TTC549 (cell line): ENCODE results near the gene DOCK1.

ENCODE experiments used
- FAIRE-seq: peaks from 2 replicates; lab custom pipeline; 2012; peaks lifted over from hg19 to GRCh38; lab: Jason Lieb, UNC

Gene DOCK1

DNA sequence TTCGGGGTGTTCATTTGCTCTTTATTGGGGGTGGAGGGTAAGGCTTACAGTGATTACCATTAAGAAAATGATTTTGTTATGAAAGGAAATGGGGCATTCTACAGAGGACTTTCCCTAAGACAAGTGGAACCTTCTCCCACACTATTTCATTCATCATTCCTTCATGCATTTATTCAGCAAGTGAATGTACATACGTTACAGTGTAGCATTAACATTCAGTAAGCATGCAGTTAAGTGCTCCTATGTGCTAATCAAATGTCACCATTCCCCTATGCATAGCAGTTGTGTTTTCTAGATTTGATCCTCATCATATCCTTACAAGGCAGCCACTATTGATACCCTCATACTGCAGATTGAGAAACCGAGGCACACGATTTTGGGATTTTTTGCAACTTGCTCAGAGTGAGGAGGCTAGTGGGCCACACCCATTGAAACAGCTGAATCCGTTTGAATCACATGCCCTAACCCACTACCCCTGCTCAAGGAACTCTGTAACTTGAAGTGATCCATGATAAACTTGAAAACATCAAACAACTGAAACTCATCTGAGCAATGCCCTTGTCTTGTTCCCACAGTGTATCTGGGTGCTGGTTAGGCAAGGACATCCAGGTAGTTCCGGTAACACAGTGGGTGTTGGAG, 274.5 kb downstream of the DOCK1 start:
- FAIRE-seq, result no peak

DNA sequence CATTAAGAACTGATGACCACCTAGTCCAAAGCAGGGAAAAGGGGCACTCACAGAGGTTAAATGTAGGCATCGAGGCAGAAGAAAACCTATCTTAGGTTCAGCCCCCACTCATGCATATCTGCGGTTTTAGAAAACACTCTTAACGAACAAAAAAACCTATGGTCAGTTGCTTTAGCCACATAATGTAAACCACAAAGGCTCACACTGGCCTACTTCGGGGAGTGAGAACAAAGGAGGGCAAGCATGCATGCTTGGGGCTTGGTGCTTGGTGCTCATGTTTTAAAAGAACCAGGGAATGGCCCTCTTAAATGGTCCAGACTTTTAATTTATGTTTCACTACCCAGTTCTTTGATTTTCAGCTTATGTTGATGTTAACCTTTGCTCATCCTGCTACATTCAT, 276.9 kb downstream of the DOCK1 start:
- FAIRE-seq, result no peak

DNA sequence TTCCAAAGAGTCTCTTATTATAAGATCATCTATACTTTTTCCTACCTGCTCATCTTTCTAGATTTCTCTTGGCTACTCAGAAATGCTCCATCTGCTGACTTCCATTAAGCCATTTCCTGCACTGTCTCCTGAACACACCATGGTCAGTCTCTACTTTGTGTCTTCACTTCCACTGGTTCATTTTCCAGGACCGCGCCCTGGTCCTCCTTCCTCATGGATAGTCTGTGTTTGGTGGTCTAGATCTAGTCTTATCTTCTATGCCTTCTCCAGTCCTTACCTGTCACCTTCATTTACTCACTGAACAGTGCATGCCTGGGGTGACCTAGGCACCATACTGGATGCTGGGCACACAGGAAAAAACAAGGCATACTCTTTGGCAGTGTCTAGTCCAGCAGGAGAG, 279.4 kb downstream of the DOCK1 start:
- no peak for FAIRE-seq

DNA sequence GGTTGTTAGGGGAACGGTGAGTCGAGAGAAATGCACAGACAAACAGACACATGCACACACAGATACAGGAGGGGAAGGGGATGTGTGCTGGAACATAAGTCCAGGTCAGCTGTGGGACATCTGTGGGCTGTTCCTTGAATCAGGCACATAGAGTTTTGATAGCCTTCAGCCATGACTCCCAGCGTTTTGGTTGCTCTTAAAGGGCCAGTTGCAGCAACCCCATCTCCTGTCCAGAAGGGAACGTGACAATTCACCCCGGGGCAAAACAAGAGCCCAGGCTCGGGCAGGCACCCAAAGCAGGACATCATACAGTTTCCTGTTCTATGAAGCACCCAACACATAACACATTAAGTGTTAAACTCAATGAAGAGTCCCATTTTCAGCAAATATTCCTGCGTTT, 281.6 kb downstream of the DOCK1 start:
- no peak for FAIRE-seq

DNA sequence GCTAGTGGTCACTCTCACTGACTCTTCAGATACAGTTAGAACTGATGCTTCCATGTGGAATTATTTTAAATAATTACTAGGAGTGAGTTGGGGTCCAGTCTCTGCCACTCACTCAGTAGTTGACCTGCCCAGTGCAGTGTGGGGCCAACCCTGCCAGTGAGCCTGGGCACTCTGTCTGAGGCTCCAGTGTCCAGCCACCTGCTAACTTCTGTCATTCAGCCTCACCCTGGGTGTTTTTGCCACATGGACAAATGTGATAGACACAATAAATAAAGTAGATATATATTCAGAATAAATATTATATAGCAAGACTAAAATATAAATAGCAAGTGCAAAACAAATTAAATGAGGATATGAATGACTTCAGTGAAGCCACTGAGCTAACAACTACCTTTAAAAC, 284.0 kb downstream of the DOCK1 start:
- FAIRE-seq, result no peak

DNA sequence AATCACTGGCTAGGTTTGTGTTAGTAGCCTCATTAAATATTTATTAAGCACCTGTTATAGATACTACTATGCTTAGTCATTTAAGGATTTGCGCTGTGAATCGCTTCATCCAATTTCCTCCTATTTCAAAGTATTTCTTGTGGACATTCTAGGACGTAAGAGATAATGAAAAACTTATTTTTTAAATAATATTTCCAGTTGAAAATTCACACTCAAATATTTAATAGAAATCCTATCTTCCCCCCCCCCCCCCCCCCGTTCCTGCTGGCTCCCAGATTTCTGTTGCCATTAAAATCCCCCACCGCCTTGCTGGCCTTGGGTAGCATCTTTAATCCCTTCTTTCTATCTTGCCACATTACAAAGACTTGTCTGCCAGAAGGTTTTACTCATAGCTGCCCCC, 285.2 kb downstream of the DOCK1 start:
- FAIRE-seq, result no peak

DNA sequence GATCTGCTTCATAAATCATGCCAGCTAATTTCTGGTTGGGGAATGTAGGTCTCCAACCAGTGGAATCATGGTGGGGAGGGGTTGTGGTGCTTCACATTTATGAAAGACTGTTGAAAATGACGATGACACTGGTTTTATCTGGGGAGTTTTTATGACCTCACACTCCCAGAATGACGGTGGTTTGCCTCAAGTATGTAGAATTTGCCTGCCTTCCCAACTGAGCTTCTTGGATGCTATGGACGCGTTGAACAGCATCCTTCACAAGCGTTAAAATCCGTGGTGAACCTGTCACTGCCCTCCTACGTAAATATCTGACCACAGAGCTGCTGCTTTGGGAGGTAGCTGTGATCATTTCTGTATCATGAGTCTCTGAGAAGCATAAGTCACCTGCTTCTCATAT, 287.9 kb downstream of the DOCK1 start:
- no peak for FAIRE-seq

DNA sequence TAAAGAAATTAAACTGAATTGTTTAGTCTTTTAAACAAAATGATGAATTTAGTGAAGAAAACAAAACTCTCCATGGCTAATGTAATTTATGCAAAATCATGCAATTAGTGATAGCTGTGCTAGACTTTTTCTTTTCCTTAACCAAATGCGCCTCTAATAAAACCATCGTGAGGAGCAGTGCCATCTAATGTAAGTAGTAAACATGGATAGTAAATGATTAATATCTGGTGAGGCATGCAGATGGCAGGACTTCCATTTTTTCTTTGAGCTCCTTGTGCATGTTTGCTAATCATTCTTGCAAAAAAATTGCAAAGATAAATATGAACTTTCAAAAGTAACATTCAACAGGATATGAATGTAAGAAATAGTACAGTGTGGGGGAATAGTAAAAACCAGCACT, 288.9 kb downstream of the DOCK1 start:
- no peak for FAIRE-seq

DNA sequence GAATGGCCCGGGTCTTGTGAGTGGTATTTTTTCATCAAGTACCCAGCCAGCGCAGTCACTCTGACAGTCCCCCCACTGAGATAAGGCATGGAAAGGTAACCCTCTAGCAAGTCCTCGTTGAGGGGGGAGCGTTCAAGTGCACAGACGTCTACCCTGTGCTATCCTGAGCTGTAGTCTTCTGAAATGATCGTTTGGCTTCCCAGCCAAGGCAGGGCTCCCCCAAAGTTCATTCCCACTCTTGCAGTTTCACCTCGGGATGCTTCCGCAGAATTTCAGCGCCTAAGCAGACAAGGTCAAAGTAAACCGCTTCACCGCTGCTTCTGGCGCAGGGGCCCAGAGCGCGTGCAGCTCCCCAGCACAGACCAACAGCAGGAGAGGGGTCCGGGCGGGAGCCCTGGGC, 289.4 kb downstream of the DOCK1 start:
- FAIRE-seq, result no peak

DNA sequence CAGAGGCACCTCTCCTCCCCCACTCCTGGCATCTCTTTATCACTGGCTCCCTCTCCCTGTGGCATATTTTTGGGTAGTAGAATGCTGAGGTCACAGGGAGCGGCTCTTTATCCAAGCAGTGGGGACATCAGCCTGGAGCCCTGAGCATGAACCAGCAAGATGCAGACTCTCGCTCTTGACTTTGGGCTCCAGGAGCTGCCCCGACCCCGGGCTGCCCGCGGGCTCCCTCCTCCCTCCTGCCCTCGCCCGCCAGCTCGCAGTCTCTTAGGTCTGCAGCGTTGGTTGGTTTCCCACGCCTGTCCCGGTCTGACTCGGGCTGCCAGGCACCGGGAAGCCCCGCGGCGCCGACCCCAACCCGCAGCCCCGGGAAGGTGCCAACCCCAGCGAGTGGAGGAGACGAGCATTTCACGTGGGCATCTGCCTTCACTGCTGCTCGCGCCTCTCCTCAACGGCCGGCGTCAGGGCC, 289.8 kb downstream of the DOCK1 start:
- no peak for FAIRE-seq

DNA sequence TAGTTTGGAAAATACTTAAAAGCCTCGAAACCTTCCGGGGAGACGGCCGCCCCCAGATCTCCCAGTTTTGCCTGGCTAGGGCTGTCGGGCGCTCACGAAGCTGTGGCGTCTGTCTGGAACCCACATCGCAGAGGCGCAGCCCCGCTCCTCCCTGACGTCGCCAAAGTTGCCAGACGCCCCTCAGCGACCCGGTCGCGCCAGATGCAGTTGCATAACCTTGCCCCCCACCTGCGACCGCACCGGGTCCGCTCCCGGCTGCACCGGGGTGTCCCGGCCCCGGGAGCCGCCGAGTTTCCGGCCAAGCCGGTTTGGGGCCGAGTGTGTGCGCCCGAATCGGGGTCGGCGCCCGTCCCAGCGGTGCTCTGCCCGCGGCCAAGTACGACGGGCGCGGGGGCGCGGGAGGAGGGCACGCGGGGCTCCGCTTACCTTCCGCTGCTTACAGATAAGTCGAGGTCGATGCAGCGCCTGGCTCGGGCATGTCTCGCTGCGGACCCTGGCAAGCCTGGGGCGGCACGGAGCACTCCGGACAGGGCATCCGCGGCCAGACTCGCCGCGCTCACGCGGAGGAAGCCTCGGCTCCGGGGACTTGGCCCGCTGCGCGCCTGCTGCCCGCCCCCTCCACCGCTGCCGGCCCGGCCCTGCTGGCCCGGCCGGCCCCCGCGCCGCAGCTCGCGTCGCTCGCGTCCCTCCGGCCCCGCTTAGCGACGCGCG, 290.5 kb downstream of the DOCK1 start:
- FAIRE-seq, result no peak

DNA sequence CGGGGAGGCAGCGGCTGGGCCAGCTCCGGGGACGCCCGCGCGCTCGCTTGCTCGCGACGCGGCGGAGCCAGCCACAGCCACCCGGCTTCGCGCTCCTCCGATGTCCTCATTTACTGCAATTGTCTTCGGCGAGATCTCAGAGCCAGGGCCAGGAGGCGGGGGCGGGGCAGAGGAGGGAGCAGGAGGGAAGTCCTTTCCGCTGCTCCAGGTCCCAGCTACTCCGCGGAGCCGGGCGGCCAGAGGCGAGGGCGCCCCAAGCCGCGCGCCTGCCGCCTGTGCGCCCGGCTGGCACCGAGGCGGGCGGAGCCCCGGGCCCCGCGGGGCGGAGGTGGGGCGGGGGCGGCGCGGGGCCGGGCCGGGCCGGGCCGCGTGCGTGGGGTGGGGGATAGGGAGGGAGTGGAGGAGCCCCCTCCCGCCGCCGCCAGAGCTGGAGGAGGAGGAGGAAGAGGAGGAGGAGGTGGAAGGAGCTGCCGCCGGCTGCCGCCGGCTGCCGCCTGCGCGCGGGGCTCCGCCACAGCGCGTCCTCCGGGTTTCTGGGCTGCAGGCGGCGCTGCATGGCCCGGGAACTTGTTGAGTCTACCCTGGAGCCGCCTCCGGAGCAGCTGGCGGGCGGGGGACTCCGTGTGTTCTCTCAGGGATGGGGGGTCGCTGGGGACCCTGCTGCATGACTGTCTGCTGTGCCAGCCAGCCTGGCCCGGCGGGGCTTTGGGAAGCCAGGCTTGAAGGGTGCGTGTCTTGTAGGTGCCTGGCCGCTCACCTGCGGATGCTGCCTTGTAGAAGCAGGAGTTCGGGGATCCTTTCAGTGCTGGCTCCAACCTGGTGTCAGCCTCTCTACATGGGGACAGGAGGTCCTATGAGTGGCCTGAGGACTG, 291.3 kb downstream of the DOCK1 start, which contains the start of gene INSYN2A:
Gene INSYN2A (minus strand): TSS at position 310 of the 872 bp plus-strand sequence. CDS start 20,196 bp downstream, outside the sequence.
- FAIRE-seq, result no peak

DNA sequence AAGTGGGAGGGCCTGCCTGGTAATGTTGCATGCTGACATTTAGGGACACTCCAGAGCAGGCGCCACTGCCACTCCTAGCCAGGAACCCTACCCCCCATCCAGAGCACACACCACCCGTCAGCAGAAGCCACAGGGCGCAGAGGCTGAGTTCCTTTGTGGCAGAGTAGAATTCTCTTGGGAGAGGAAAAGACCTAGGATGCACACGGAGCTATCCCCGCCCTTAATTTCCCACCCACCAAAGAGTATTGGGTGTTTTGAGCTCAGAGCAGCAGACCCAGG, 291.9 kb downstream of the DOCK1 start:
- no peak for FAIRE-seq

DNA sequence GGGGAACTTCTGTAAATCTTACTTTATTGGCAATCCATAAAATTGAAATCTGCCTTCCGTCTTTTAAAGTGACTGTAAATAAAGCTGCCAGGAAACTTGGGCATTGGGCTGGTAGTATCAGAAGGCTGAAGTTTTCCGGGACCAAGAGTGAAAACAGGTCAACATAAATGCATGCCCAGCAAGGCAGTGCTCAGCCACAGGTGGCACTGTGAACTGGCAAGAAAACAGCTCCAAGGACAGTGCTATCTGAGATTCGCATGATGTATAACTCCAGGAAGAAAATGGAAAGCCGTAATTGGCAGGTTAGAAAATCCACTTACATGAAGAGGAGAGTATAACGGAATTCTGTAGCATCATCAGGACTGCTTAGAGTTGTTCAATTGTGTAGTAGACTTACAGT, 293.1 kb downstream of the DOCK1 start:
- no peak for FAIRE-seq

DNA sequence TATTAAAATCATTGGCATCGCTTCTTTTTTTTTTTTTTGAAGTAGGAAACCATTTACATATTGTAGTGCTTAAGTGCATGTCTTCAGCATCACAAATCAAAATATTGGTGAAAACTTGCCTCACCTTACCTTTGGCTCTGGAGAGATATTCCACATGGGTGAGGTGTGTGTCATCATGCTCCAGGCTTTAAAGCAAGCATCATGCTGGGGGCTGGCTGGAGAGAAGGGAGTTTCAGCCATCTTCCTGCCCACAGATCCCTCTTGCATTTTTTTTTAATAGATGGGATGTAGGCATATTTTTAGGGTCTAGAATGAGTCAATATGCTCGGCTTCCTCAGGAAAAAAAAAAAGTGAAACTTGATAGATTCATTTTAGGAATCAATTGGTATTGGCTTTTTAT, 293.5 kb downstream of the DOCK1 start:
- no peak for FAIRE-seq

DNA sequence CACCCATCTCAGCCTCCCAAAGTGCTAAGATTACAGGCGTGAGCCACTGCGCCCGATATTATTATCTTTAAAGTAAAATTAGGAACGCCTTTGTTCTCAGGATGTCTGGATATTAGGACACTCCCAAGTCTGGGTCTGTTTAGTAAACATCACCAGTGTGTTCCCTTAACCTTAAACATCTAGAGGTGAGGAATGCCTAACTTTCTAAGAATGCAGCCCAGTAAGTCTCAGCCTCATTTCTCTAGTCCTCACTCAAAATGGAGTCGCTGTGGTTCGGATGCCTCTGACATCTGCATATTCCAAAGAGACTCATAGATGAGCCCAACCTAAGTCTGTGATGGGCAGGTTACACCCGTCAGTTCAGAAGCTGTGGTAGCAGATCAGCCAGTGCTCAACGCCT, 295.4 kb downstream of the DOCK1 start:
- no peak for FAIRE-seq

DNA sequence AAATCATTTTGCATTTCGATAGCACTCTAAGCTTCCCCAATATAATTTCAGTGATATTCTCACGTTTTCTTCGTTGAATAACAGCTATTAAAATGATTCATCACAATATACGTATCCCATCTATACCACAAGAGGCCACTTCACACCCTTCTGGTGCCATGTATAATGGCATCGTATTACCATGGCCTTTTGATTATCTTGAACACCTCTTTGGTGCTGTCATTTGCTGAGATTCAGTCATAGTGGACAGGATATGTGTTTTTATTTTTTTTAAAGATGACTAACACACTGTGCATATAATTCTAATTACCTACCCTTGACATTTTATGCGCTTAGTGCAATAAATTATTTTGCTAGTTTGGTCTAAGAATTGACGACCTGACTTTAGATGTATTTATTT, 297.8 kb downstream of the DOCK1 start:
- FAIRE-seq, result no peak

DNA sequence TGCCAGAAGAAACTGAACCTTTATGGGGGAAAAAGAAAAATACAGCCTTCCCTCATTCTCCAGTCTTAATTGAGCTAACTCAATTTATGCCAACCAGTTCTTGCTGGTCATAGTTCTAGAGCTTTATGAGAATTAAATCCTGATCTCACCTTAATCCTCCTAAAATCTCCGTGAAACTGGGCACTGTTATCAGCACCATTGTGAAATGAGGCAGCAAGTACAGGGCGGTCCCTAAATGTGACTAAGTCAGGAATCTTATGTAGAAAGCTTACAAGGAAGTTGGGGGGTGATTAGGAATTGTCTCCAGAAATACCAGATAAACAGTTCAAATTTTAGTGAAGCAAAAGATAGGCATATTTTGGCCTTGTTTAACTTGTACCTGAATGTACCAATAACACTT, 301.9 kb downstream of the DOCK1 start:
- no peak for FAIRE-seq

DNA sequence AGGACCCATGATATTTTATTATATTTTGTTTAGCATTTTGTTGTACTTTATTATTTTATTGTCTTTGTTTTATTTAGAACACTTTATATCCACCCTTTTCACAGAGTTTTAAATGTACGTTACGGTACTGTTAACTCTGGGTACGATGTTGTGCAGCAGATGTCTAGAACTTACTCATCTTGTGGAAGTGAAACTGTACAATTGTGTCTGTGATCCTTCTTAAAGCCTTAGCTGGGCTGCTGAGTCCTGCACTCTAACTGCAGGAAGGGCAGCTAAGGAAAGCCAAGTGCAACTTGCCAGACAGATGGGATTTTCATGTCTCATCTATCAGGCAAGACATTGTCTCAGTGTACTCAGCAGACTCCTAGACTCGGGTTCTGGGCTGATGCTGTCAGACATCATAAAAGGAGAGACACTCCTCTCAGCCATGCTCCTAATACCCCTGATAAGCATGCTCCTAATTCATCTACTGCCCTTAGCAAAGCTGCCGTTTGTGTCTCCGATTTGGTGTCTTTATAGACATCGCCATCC, 305.8 kb downstream of the DOCK1 start:
- no peak for FAIRE-seq

DNA sequence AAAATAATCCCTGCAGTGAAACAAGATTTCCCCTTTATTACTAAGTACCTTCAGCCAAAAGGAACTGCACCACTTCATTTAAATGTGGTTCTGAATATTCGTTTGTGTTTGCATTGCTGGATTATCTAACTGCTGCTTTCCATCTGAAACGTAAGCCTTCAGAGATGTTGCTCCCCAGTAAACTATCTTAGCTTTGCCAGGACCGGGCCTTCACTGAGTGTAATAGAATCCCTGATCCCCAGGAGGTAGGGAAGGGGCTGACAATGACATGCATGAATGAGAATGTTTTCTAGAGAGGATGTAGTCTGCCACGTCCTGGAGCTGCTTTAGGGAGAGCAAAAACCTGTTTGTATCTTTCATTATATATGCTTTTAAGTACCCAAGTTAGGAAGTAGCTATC, 310.6 kb downstream of the DOCK1 start:
- FAIRE-seq, result no peak

DNA sequence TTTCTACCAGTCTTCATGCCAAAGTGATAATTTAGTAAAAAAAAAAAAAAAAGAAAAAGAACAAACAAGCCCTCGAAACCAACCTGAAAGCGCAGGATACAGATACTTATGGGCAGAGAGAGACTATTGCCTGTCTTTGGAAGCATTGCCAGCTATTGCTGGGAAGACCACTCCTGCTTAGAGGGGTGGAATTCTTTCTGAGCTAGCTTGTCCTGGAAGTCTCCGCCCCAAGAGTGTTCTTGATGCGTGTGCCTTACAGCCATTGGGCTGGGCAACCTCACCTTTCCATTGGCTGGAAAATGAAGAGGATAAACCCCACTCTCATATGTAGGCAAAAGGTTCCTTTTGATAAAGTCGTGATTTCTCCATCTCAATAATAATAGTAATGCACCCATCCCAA, 311.0 kb downstream of the DOCK1 start:
- FAIRE-seq, result no peak

DNA sequence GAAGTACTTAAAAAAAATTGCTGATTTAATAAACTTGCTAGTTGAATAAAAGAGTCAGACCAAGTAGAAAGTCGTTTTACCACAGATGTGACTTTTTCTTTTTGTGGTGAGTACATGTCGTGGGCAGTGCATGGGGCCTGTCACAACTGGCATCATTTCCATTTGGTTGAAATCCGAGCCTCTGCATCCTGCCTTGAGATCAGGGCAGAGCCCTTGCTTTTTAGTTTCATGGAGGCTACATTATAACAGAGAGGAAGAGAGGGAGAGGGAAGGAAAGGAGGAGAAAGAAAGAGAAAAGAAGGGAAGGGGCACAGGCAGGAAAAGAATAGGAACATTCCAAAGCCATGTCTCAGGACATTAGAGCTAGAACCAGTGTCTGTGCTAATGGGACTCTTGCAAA, 311.6 kb downstream of the DOCK1 start:
- no peak for FAIRE-seq

DNA sequence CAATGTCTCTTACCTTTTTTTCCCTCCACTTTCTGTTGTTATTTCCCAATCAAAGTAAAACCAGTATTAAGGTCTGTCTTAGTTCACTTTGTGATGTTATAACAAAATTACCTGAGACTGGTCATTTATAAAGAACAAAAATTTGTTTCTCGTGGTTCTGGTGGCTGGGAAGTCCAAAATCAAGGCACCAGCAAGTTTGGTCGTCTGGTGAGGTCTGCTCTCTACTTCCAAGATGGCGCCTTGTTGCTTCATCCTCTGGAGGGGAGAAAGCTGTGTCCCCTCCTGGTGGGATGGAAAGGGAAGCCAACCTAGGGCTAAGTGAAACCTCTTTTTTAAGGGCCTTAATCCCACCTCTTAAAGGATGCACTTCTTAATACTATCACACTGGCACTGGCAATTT, 313.4 kb downstream of the DOCK1 start:
- FAIRE-seq, result no peak
